OCI-LY7 (cell line): Measurements from ENCODE around the gene ZBTB42.

Source experiments
- CTCF ChIP-seq: fragments of 200-600 bp; sonication (generic); conservative IDR thresholded peaks from 2 replicates; pipeline ENCODE4 v1.5.1; 2014; ENCODE audit warnings: mild to moderate bottlenecking, antibody characterized with exemption, low read length, moderate library complexity, mixed read lengths
- EZH2phosphoT487 ChIP-seq: fragments of 200-600 bp; sonication (generic); IDR thresholded peaks from 2 replicates; pipeline ENCODE4 v1.6.1; 2018; ENCODE audit warnings: low read depth, borderline replicate concordance, mild to moderate bottlenecking, mixed run types, antibody characterized with exemption, low read length, moderate library complexity, mixed read lengths

- TF ChIP-seq CTCF (no peak), EZH2phosphoT487 (no peak)
Observed at GRCh38 chr14:104782086-104782807, 18.7 kb upstream of the ZBTB42 start.
